Panc1 (cell line): ENCODE data around the gene TMTC1. TPM values are rescaled to one million over a fixed set of nuclear protein-coding genes. Genes with fewer than 3 reads are reported as not detected.

Experiments
- ATAC-seq: fragments of 200-7000 bp; cut with Tn5 transposase; 2 replicates; pipeline ENCODE4 v1.9.1; 2020; ENCODE audit warnings: mild to moderate bottlenecking, moderate library complexity
- BruUV-seq: library from RNA; stranded (reverse); fragments of 400-500 nt; replicated peaks from 2 replicates; lab custom pipeline; 2021; lab: Mats Ljungman, UMichigan
- CTCF ChIA-PET: fragments of 300-600 bp; sonication (Branson Sonifier 250); formaldehyde crosslinking; loops from one replicate; lab custom pipeline; 2022; ENCODE audit warnings: antibody characterized with exemption; lab: Charles Lee
- POLR2A ChIA-PET: fragments of 300-600 bp; sonication (Branson Sonifier 250); formaldehyde crosslinking; loops from one replicate; lab custom pipeline; 2022; ENCODE audit warnings: antibody characterized with exemption; lab: Charles Lee
- DNase-seq: peaks from one replicate; pipeline ENCODE4 v3.0.0-alpha.2; 2010; ENCODE audit warnings: low read depth, low spot score
- H3K27ac ChIP-seq: 2 replicates; pipeline ENCODE4 v1.5.1; 2011; ENCODE audit warnings: mild to moderate bottlenecking, low read length, inconsistent platforms
- H3K27me3 ChIP-seq: fragments of 200-500 bp; sonication (Bioruptor generic); 2 replicates; pipeline ENCODE4 v1.6.0; 2014; ENCODE audit warnings: low read length, inconsistent platforms; ENCODE audit not compliant: control insufficient read depth, insufficient read depth
- H3K36me3 ChIP-seq: fragments of 200-500 bp; sonication (Bioruptor generic); 2 replicates; pipeline ENCODE4 v1.5.1; 2014; ENCODE audit warnings: inconsistent platforms, mild to moderate bottlenecking, low read length, moderate library complexity; ENCODE audit not compliant: control insufficient read depth, insufficient read depth
- H3K4me1 ChIP-seq: 2 replicates; pipeline ENCODE4 v1.5.1; 2011; ENCODE audit warnings: inconsistent platforms, mild to moderate bottlenecking, low read length, moderate library complexity; ENCODE audit not compliant: control insufficient read depth, insufficient read depth
- H3K4me3 ChIP-seq, 2 experiments: 2 replicates each; pipeline ENCODE4 v1.5.1; 2011 to 2012; ENCODE audit warnings: low read depth in 2 of 2, low read length in 2 of 2, mild to moderate bottlenecking in 2 of 2, inconsistent platforms in 1 of 2, moderate library complexity in 1 of 2
- H3K9me3 ChIP-seq: fragments of 200-500 bp; sonication (Bioruptor generic); 2 replicates; pipeline ENCODE4 v1.5.1; 2014; ENCODE audit warnings: low read depth, mild to moderate bottlenecking, inconsistent platforms, low read length, moderate library complexity; ENCODE audit not compliant: control insufficient read depth, insufficient read depth
- CTCF ChIP-seq: fragments of 450-650 bp; IDR thresholded peaks from 2 replicates; pipeline ENCODE4 v1.5.1; 2017; ENCODE audit warnings: mild to moderate bottlenecking
- REST ChIP-seq, 2 experiments: IDR thresholded peaks; 2 replicates each; pipeline ENCODE4 v1.6.1; 2011 to 2012; ENCODE audit warnings: low read depth in 2 of 2, control low read depth in 1 of 2, low read length in 1 of 2, mild to moderate bottlenecking in 1 of 2, moderate library complexity in 1 of 2; ENCODE audit not compliant: insufficient read depth in 1 of 2
- SIN3A ChIP-seq: IDR thresholded peaks from 2 replicates; pipeline ENCODE4 v1.6.1; 2012; ENCODE audit warnings: low read depth, mild to moderate bottlenecking, low read length, moderate library complexity, borderline replicate concordance; ENCODE audit not compliant: insufficient read depth
- TCF7L2 ChIP-seq: IDR thresholded peaks from 2 replicates; pipeline ENCODE4 v1.6.1; 2011; ENCODE audit warnings: mild to moderate bottlenecking, low read depth, low read length, inconsistent platforms
- in situ Hi-C: cut with HindIII; loops from 2 replicates; pipeline ENCODE4 v1.10.0; 2016; ENCODE audit warnings: low sequenced_read_pairs, low pct_unique_long_range_greater_than_20kb
- intact Hi-C: fragments of 100-400 bp; cut with micrococcal nuclease; formaldehyde crosslinking; loops from one replicate; pipeline ENCODE4 v1.10.0; 2022; ENCODE audit not compliant: unreplicated experiment
- total RNA-seq: library from RNA; stranded (reverse); gene quantifications from one replicate; pipeline ENCODE4 v1.2.1, GENCODE V29; 2021; ENCODE audit not compliant: unreplicated experiment

TMTC1 gene
- total RNA-seq, 1 experiment from 2014 or later, result 0.28 TPM

- DNase-seq, result no peak
- ATAC-seq, result no peak
- POLR2A ChIA-PET, result interaction anchor here (1.1 kb wide), 1 partner anchor 74 kb away, joined by 3 read pairs; no protein-coding TSS in a partner anchor
Measured at GRCh38 chr12:29537298-29537697, 246.4 kb downstream of the TMTC1 start.

GRCh38 chr12:29534935-29535334 is 248.8 kb downstream of the TMTC1 start:
- TF ChIP-seq CTCF, result no peak
- TF ChIP-seq TCF7L2, result no peak
- no peak for TF ChIP-seq REST (IDR thresholded peaks at IDR 0.05; ENCODE audit: insufficient read depth in 1 of 2, low read depth in 2 of 2, low read length in 1 of 2)
- Histone ChIP-seq H3K4me1 (no peaks in the 10 kb centered on the region), H3K4me3 (no peak overlapping the region), H3K27me3 (peaks cover 13% of the 10 kb centered on the region), H3K36me3 (no peaks in the 10 kb centered on the region), H3K27ac (no peak overlapping the region), H3K9me3 (no peaks in the 10 kb centered on the region)
- POLR2A ChIA-PET, result no interaction called here
- CTCF ChIA-PET, result no interaction called here
- no peak for DNase-seq
- BruUV-seq, result no TSS peak
- intact Hi-C loops (no loop called here), in situ Hi-C loops (no loop called here)
- no peak for ATAC-seq

More at GRCh38 chr12:29537298-29537697, 246.4 kb downstream of the TMTC1 start:
- H3K27ac ChIP-seq, result no peak overlapping the region
- intact Hi-C loops, result no loop called here
- in situ Hi-C loops, result no loop called here
- no peaks in the 10 kb centered on the region for H3K36me3 ChIP-seq
- H3K9me3 ChIP-seq, result no peaks in the 10 kb centered on the region
- H3K27me3 ChIP-seq, result peaks cover 12% of the 10 kb centered on the region
- no peak overlapping the region for H3K4me3 ChIP-seq
- CTCF ChIA-PET, result no interaction called here
- BruUV-seq, result no TSS peak
- no peaks in the 10 kb centered on the region for H3K4me1 ChIP-seq
- TF ChIP-seq TCF7L2, result no peak
- TF ChIP-seq SIN3A, result no peak
- TF ChIP-seq CTCF, result no peak
